ENCODE data around the gene CYB561.

- TF ChIP-seq CTCF (IDR thresholded peaks at IDR 0.05; ENCODE audit: low read depth, low read length): no peak
- TF ChIP-seq EZH2phosphoT487 (IDR thresholded peaks at IDR 0.05; ENCODE audit: low read depth): no peak
Measured at GRCh38 chr17:63448655-63449054, 2.5 kb upstream of the CYB561 start.

Data from OCI-LY3 (cell line).